Measurements from ENCODE around the gene UTF1.
A peak's percentile ranks its signal among the peaks of the same experiment; 100 is the strongest.

UTF1 gene

GRCh38 chr10:133229265-133230043 is 563 bp upstream of the UTF1 start:
- H3K18ac ChIP-seq (ENCODE audit: low read length): no peak overlapping the region
- no peak for DNase-seq
- no peak overlapping the region for H3K4me3 ChIP-seq (ENCODE audit: low read depth, low read length)
- WGBS (ENCODE audit: extremely low coverage, insufficient coverage, insufficient read length): no CpG with 5 or more reads among the region's 58 CpGs
- no peak overlapping the region for H2BK5ac ChIP-seq (ENCODE audit: low read depth, low read length, poor library complexity)
- no peak overlapping the region for H2AK5ac ChIP-seq (ENCODE audit: low read length)
- no peak overlapping the region for H4K8ac ChIP-seq (ENCODE audit: low read depth, low read length)
- no peaks in the 10 kb centered on the region for H3K36me3 ChIP-seq (ENCODE audit: control insufficient read depth in 1 of 2, insufficient read depth in 2 of 2, low read length in 2 of 2)
- H3K23ac ChIP-seq (ENCODE audit: low read length): no peak overlapping the region
- H3K27me3 ChIP-seq (ENCODE audit: insufficient read depth, low read length): peaks cover 53% of the 10 kb centered on the region
- H3K4me2 ChIP-seq (ENCODE audit: low read length): no peak overlapping the region
- H4K12ac ChIP-seq (ENCODE audit: low read depth, low read length): no peak overlapping the region
- H3K79me2 ChIP-seq (ENCODE audit: control insufficient read depth, insufficient read depth, low read length, poor library complexity): no peaks in the 10 kb centered on the region
- no peak overlapping the region for H3K27ac ChIP-seq (ENCODE audit: low read depth, low read length)
- no peak overlapping the region for H4K91ac ChIP-seq (ENCODE audit: low read depth, low read length)
- H2BK12ac ChIP-seq (ENCODE audit: low read length): no peak overlapping the region
- H3K9me3 ChIP-seq (ENCODE audit: insufficient read depth, low read depth, low read length): peaks cover 6% of the 10 kb centered on the region
- peaks cover 0 to 4% of the 10 kb centered on the region in 2 experiments for H3K4me1 ChIP-seq (ENCODE audit: control insufficient read depth in 1 of 2, insufficient read depth in 2 of 2, low read length in 2 of 2)
- no peak overlapping the region for H3K14ac ChIP-seq (ENCODE audit: low read length)
- no peak overlapping the region for H2AFZ ChIP-seq (ENCODE audit: insufficient read depth, low read length, poor library complexity)
- no peak overlapping the region for H3K4ac ChIP-seq (ENCODE audit: low read depth, low read length)
- no peak overlapping the region for H3K9ac ChIP-seq (ENCODE audit: low read length)
- no peak overlapping the region for H2BK120ac ChIP-seq (ENCODE audit: insufficient read depth, low read length, poor library complexity)
- H3K79me1 ChIP-seq (ENCODE audit: low read length): peaks cover 2% of the 10 kb centered on the region

DNA sequence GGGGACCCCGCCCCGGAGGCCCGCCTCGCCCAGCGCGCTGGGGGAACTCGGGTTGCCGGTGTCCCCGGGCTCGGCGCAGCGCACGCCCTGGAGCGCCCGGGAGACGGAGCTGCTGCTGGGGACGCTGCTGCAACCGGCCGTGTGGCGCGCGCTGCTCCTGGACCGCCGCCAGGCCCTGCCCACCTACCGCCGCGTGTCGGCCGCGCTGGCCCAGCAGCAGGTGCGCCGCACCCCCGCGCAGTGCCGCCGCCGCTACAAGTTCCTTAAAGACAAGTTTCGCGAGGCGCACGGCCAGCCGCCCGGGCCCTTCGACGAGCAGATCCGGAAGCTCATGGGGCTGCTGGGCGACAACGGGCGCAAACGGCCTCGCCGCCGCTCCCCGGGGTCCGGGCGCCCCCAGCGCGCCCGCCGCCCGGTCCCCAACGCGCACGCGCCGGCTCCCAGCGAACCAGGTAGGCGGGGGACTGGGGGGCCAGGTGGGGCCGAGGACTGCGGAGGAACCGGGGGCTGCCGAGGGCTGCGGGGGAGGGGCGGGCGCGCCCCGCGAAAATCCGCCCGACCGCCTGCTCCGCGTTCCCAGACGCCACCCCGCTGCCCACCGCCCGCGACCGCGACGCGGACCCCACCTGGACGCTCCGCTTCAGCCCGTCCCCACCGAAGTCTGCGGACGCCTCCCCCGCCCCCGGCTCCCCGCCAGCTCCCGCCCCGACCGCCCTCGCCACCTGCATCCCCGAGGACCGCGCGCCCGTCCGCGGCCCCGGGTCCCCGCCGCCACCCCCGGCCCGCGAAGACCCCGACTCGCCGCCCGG is 574 bp downstream of the UTF1 start:
- peaks cover 0 to 4% of the 10 kb centered on the region in 2 experiments for H3K4me1 ChIP-seq (ENCODE audit: control insufficient read depth in 1 of 2, insufficient read depth in 2 of 2, low read length in 2 of 2)
- H4K8ac ChIP-seq (ENCODE audit: low read depth, low read length): no peak overlapping the region
- no peak overlapping the region for H2BK5ac ChIP-seq (ENCODE audit: low read depth, low read length, poor library complexity)
- no peak overlapping the region for H3K14ac ChIP-seq (ENCODE audit: low read length)
- no peak overlapping the region for H3K4ac ChIP-seq (ENCODE audit: low read depth, low read length)
- H3K9ac ChIP-seq (ENCODE audit: low read length): no peak overlapping the region
- peaks cover 6% of the 10 kb centered on the region for H3K9me3 ChIP-seq (ENCODE audit: insufficient read depth, low read depth, low read length)
- no CpG with 5 or more reads among the region's 122 CpGs for WGBS (ENCODE audit: extremely low coverage, insufficient coverage, insufficient read length)
- H2BK120ac ChIP-seq (ENCODE audit: insufficient read depth, low read length, poor library complexity): no peak overlapping the region
- H3K79me2 ChIP-seq (ENCODE audit: control insufficient read depth, insufficient read depth, low read length, poor library complexity): no peaks in the 10 kb centered on the region
- H3K4me3 ChIP-seq (ENCODE audit: low read depth, low read length): no peak overlapping the region
- no peak for DNase-seq
- no peak overlapping the region for H3K27ac ChIP-seq (ENCODE audit: low read depth, low read length)
- H2AK5ac ChIP-seq (ENCODE audit: low read length): no peak overlapping the region
- H4K91ac ChIP-seq (ENCODE audit: low read depth, low read length): no peak overlapping the region
- H3K23ac ChIP-seq (ENCODE audit: low read length): no peak overlapping the region
- no peak overlapping the region for H4K12ac ChIP-seq (ENCODE audit: low read depth, low read length)
- H2AFZ ChIP-seq (ENCODE audit: insufficient read depth, low read length, poor library complexity): no peak overlapping the region
- H3K4me2 ChIP-seq (ENCODE audit: low read length): peak overlapping the region; percentile 42
- peaks cover 59% of the 10 kb centered on the region for H3K27me3 ChIP-seq (ENCODE audit: insufficient read depth, low read length)
- no peak overlapping the region for H2BK12ac ChIP-seq (ENCODE audit: low read length)
- H3K36me3 ChIP-seq (ENCODE audit: control insufficient read depth in 1 of 2, insufficient read depth in 2 of 2, low read length in 2 of 2): no peaks in the 10 kb centered on the region
- H3K18ac ChIP-seq (ENCODE audit: low read length): no peak overlapping the region
- H3K79me1 ChIP-seq (ENCODE audit: low read length): peaks cover under 1% of the 10 kb centered on the region

DNA sequence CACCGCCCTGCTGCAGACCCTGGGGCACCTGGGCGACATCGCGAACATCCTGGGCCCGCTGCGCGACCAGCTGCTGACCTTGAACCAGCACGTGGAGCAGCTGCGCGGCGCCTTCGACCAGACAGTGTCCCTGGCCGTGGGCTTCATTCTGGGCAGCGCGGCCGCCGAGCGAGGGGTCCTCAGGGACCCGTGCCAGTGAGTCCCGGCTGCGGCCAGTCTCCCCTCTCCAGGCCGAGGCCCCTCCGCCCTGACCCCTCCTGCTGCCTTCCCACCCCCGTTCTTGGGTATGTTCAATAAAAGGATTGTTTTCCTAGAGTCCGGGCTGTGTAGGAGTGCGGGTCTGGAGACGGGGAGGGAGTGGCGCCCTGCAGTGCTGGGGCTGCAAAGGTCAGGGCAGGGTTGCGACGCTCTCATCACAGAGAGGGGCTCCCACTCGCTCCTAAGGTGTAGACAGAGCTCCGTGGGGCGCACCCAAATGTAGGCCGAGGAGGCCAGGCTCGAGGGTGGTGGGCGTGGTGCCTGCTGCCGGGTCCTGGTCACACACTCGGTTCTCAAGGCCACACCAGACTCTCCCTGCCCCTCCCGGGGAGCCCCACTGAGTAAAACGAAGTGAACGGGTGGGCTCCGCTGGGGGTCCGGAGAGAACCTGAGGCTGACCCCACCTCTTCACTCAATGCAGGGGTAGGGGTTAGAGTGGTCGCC is 1.4 kb downstream of the UTF1 start:
- Histone ChIP-seq H4K8ac (ENCODE audit: low read depth, low read length) (no peak overlapping the region), H3K9me3 (ENCODE audit: insufficient read depth, low read depth, low read length) (peaks cover 6% of the 10 kb centered on the region), H3K79me2 (ENCODE audit: control insufficient read depth, insufficient read depth, low read length, poor library complexity) (no peaks in the 10 kb centered on the region), H3K9ac (ENCODE audit: low read length) (no peak overlapping the region), H3K27ac (ENCODE audit: low read depth, low read length) (no peak overlapping the region), H3K4ac (ENCODE audit: low read depth, low read length) (no peak overlapping the region), H3K4me3 (ENCODE audit: low read depth, low read length) (no peak overlapping the region), H2AFZ (ENCODE audit: insufficient read depth, low read length, poor library complexity) (no peak overlapping the region), H2BK120ac (ENCODE audit: insufficient read depth, low read length, poor library complexity) (no peak overlapping the region), H3K23ac (ENCODE audit: low read length) (no peak overlapping the region), H2AK5ac (ENCODE audit: low read length) (no peak overlapping the region), H3K27me3 (ENCODE audit: insufficient read depth, low read length) (peaks cover 67% of the 10 kb centered on the region), H4K12ac (ENCODE audit: low read depth, low read length) (no peak overlapping the region), H2BK5ac (ENCODE audit: low read depth, low read length, poor library complexity) (no peak overlapping the region), H4K91ac (ENCODE audit: low read depth, low read length) (no peak overlapping the region), H3K36me3 (ENCODE audit: control insufficient read depth in 1 of 2, insufficient read depth in 2 of 2, low read length in 2 of 2) (no peaks in the 10 kb centered on the region), H3K14ac (ENCODE audit: low read length) (no peak overlapping the region), H2BK12ac (ENCODE audit: low read length) (no peak overlapping the region), H3K79me1 (ENCODE audit: low read length) (no peaks in the 10 kb centered on the region), H3K4me2 (ENCODE audit: low read length) (no peak overlapping the region), H3K18ac (ENCODE audit: low read length) (no peak overlapping the region), H3K4me1 (ENCODE audit: control insufficient read depth in 1 of 2, insufficient read depth in 2 of 2, low read length in 2 of 2) (peaks cover 0 to 4% of the 10 kb centered on the region in 2 experiments)
- no CpG with 5 or more reads among the region's 44 CpGs for WGBS (ENCODE audit: extremely low coverage, insufficient coverage, insufficient read length)
- DNase-seq: no peak

DNA sequence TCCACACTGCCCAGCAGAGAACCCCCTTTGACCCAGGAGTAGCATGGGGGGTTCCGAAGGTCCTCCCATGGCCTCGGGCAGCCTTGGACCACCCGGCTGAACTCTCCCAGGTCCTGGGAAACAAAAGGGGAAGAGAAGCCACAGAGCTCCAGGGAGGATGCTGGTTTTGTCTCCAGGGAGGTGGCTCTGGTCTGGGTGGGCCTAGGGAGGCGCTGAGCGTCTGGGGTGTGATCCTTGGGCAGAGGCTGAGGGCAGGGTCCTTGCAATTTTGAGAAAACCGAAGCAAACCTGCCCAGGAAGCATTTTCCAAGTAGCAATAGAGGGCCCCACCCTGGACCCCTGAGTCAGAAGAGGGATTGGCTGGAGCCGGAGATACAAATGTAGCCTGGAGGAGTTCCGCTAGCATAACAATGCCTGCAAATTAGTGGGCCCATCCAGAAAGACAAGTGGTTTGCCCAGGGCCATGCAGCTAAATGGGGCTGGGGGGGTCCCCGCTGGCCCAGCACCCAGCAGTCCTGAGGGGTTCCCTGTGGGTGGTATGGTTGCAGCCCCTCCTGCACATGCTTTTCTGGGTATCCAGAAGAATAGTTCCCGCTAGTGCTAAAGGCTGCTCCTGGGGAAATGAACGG is 2.0 kb downstream of the UTF1 start:
- peaks cover 74% of the 10 kb centered on the region for H3K27me3 ChIP-seq (ENCODE audit: insufficient read depth, low read length)
- H3K27ac ChIP-seq (ENCODE audit: low read depth, low read length): no peak overlapping the region
- no peak overlapping the region for H2AK5ac ChIP-seq (ENCODE audit: low read length)
- H2BK12ac ChIP-seq (ENCODE audit: low read length): no peak overlapping the region
- no peaks in the 10 kb centered on the region for H3K36me3 ChIP-seq (ENCODE audit: control insufficient read depth in 1 of 2, insufficient read depth in 2 of 2, low read length in 2 of 2)
- H3K18ac ChIP-seq (ENCODE audit: low read length): no peak overlapping the region
- no peak overlapping the region for H2BK120ac ChIP-seq (ENCODE audit: insufficient read depth, low read length, poor library complexity)
- no peak overlapping the region for H3K23ac ChIP-seq (ENCODE audit: low read length)
- peaks cover 4 to 10% of the 10 kb centered on the region in 2 experiments for H3K4me1 ChIP-seq (ENCODE audit: control insufficient read depth in 1 of 2, insufficient read depth in 2 of 2, low read length in 2 of 2)
- no peaks in the 10 kb centered on the region for H3K79me2 ChIP-seq (ENCODE audit: control insufficient read depth, insufficient read depth, low read length, poor library complexity)
- no peak overlapping the region for H3K9ac ChIP-seq (ENCODE audit: low read length)
- H3K14ac ChIP-seq (ENCODE audit: low read length): no peak overlapping the region
- no peak overlapping the region for H4K8ac ChIP-seq (ENCODE audit: low read depth, low read length)
- no peak overlapping the region for H3K4me3 ChIP-seq (ENCODE audit: low read depth, low read length)
- H4K91ac ChIP-seq (ENCODE audit: low read depth, low read length): no peak overlapping the region
- no CpG with 5 or more reads among the region's 11 CpGs for WGBS (ENCODE audit: extremely low coverage, insufficient coverage, insufficient read length)
- no peak overlapping the region for H2AFZ ChIP-seq (ENCODE audit: insufficient read depth, low read length, poor library complexity)
- H4K12ac ChIP-seq (ENCODE audit: low read depth, low read length): no peak overlapping the region
- no peak overlapping the region for H3K4ac ChIP-seq (ENCODE audit: low read depth, low read length)
- no peak for DNase-seq
- no peak overlapping the region for H3K4me2 ChIP-seq (ENCODE audit: low read length)
- H3K79me1 ChIP-seq (ENCODE audit: low read length): no peaks in the 10 kb centered on the region
- no peak overlapping the region for H2BK5ac ChIP-seq (ENCODE audit: low read depth, low read length, poor library complexity)
- H3K9me3 ChIP-seq (ENCODE audit: insufficient read depth, low read depth, low read length): peaks cover 11% of the 10 kb centered on the region
